Stimulated activated CD8-positive, alpha-beta memory T cell treated with anti-CD3 and anti-CD28 coated beads, Interleukin-7, amount 100 ng/mL, for 4 hours (primary cell): Measurements from ENCODE around the gene PGGHG.

Experiments
- DNase-seq, 2 donors: peaks; one replicate each; pipeline ENCODE4 v3.0.0-alpha.2; 2020; ENCODE audit warnings: low read depth in 2 of 2

Gene PGGHG

DNA sequence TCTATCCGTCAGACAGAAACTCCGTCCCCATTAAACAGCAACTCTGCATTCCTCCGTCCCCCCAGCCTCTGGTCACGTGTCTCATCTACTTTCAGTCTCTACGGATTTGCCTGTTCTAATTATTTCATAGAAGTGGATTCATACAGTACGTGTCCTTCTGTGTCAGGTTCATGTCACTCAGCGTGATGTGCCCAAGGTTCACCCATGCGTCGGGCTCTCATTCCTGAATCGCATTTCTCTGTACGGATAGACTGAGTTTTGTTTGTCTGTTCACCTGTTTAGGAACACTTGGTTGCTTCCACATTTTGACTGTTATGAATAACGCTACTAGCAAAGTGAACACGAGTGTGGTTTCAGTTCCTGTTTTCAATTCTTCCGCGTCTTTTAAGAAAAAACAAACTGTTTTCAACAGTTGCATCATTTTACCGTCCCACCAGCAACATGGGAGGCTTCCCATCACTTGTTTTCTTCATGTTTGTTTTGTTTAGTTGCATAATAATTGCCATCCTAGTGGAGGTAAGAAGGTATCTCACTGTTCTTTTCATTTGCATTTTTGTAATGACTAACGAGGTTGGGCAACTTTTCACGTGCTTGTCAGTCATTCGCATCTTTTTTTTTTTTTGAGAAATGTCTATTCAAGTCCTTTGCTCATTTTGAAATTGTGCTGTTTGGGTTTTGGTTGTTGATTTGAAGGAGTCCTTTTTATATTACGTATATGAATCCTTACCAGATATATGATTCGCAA, 19.6 kb upstream of the PGGHG start:
- no peak for DNase-seq

DNA sequence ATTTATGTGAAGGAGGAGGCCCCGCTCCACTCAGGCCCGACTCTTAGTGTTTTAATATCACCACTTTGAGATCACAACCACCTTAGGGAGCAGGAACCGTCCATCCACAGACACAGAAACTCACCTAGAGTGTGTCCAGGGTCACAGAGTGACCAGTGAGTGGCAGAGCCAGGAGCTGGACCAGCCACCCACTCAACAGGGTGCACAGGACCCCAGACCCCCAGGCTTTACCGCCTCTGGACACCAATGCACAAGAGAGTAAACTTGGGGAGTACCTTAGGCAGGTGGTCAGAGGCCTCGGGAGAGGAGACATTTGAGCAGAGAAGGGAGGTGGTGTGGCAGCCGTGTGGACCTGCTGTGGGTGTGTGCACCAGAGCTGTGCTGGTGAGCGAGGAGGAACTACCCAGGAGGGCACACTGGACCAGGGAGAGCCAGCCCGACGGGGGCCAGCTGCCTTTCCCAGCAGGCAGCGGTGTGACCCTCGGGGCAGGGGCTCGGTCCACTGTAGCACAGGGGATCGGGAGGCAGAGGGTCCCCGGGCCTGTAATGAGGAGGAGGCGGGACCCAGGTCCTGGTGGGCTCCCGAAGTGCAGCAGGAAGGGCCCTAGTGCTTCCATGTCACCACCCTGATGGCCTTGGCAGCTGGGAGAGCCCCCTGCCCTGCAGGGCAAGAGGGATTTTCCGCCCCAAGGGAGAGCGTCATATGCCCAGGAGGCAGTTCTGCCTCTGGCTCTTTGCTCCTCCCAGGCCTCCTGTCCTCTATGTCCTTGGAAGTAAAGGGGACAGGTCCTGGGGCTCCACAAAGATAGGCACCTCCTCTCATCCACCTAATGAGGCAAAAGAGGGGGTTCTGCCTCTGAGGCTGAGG, 18.2 kb upstream of the PGGHG start:
- DNase-seq: no peak

DNA sequence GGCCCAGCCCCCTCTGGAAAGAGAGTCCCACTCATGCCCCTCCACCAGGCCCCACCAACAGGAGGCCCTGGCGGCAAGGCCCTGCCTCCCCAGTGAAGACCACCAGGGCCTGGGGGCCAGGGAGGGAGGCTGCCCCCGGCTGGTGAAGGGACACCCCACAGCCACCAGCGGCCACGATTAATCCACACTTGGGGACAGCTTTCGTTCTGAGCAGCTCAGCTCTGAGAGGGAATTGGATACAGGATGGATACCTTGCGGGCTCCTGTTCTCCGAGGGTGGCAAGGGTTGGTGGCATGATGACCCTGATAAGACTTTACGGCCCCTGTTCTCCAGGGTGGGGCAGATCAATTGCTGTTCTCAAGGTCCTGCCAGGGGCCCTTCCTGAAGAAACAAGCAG, 17.6 kb upstream of the PGGHG start:
- no peak for DNase-seq

DNA sequence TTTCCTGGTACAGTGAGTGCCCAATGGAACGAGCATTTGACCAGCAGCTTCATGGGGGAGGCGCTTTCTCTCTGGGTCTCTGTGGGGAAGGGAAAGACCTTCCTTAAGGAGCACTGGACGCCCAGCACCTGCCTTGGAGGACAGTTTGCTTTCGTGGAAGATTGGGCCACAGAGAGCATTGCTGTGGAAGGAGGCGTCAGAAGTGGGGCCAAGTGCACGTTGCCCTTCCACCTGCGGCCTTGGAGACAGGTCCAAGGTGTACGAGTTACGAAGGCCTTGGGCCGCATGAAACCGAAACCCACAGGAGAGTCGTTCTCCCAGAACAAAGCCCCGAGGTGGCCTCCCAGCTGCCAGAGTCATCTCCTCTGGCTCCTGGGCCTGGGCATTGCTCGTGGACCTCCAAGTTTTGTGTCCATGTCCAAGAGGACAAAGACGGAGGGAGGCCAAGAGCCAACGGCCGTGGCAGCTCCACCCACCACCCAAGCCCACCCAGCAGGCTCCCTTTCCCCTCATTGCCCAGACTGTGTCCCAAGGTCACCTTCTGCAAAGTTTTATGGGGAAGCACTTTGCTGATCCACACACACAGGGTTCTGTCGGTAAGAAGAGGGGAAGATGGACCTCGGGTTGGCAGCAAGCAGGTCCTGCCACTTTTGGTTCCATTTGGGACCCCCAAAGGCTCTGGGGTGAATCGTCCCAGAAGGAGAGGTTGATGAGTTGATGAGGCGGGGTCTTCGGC, 16.6 kb upstream of the PGGHG start:
- no peak for DNase-seq

DNA sequence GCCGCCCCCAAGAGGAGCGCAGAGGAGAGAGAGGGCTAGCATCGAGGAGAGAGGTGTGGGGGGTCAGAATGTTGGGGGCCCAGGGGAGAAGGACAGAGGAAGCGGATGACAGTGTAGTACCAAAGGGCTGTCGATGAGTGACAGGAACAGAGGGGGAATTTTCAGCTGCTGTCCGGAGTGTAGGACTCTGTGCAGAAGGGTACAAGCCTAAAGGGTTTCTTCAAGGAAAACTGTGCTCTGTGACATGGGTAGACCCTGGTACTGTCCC, 16.1 kb upstream of the PGGHG start:
- DNase-seq: no peak

DNA sequence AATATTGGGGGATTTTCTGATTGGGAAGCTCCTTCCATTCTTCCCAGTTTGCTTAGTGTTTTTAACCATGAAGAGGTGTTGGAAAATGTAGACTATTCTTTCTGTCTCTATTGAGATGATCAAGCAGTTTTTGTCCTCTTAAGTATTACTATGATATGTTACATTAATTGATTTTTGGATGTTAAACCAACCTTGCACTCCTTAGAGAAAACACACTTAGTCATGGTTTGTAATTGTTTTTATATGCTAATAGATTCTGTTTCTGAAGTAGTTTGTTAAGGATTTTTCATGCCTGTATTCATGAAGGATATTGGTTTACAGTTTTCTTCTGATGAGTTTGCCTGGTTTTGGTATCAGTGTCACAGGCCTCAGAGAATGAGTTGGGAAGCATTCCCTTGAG, 12.7 kb upstream of the PGGHG start:
- DNase-seq: no peak

DNA sequence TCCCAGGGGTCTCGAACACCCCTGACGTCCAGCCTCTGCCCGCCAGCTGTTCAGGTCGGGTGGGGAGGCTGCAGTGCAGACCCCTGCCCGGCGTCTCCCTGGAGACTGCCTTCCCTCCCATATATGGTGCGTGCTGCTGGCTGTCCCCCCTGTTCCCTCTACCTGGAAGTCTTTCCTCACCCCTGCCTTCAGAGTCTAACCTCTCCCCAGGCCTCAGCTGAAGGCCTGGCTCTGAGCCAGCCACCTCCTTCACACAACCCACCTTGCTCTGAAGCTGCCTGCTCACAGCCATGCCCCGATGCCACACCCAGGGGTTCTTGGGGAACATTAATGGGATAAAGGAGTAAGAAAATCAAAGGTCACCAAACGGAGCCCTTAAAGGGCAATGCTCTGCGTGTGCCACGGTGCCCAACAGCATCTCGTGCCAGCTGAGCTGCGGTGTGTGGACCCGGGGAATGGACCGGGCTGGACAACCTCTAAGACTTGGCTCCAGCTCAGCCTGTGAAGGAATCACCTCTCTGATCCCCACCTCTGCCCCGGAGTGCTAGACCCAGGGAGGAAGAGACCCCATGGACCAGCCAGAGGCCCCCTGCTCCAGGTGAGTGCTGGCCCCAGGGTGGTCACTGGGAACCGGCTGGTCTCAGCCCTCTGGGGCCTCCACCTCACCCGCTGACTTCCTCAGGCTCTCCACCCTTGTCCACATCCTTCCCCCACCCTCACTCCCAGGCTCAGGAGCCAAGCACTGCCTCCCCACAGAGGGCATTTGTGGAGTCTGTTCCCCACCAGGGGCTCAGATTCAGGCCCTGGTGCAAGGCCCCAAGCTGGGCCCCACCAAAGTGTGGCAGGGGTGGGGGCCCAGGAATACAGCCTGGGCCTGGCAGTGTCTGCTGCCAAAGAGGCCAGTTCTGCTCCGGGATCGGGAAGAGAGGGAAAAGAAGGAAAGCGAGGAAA, 10.7 kb upstream of the PGGHG start, which contains the start of gene NLRP6:
Gene NLRP6, plus strand, starts transcription at position 407 of the 951 bp plus-strand sequence. Its CDS starts 163 bp downstream, at position 570.
- no peak for DNase-seq

DNA sequence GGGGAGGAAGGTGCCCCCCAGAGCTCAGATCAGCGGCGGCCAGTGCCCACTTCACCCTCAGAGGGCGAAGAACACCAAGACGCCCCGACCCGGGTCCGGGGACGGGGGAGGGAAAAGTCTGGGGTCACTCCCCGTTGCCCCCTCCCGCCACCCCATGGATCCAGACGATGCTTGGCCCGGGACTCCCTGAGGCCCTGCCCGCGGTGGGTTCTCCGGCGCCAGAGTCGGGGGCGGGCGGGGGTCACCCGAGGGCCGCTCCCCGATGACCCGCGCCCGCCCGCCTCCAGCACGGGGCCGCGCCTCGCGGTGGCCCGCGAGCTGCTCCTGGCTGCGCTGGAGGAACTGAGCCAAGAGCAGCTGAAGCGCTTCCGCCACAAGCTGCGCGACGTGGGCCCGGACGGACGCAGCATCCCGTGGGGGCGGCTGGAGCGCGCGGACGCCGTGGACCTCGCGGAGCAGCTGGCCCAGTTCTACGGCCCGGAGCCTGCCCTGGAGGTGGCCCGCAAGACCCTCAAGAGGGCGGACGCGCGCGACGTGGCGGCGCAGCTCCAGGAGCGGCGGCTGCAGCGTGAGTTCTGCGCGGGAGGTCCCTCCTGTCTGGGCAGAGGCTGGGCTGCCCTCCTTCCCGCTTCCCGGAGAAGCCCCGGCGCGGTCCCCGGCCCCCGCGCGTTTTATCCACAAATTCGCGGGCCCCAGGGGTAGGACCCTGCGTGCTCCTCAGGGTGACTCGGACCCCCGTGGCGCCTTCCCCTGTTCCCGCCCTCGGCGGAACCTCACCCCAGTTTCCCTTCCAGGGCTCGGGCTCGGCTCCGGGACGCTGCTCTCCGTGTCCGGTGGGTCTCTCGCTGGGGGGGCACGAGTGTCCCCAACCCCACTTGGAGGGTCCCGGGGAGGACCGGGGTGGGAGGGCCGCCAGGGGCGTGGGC, 9.6 kb upstream of the PGGHG start:
- DNase-seq: no peak

DNA sequence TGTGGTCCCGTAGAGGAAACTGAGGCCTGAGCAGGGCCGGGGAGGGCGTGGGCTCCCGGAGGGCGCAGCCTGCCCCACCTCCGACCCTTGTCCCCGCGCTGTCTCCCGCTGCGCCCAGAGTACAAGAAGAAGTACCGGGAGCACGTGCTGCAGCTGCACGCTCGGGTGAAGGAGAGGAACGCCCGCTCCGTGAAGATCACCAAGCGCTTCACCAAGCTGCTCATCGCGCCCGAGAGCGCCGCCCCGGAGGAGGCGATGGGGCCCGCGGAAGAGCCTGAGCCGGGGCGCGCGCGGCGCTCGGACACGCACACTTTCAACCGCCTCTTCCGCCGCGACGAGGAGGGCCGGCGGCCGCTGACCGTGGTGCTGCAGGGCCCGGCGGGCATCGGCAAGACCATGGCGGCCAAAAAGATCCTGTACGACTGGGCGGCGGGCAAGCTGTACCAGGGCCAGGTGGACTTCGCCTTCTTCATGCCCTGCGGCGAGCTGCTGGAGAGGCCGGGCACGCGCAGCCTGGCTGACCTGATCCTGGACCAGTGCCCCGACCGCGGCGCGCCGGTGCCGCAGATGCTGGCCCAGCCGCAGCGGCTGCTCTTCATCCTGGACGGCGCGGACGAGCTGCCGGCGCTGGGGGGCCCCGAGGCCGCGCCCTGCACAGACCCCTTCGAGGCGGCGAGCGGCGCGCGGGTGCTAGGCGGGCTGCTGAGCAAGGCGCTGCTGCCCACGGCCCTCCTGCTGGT, 8.8 kb upstream of the PGGHG start:
- no peak for DNase-seq

DNA sequence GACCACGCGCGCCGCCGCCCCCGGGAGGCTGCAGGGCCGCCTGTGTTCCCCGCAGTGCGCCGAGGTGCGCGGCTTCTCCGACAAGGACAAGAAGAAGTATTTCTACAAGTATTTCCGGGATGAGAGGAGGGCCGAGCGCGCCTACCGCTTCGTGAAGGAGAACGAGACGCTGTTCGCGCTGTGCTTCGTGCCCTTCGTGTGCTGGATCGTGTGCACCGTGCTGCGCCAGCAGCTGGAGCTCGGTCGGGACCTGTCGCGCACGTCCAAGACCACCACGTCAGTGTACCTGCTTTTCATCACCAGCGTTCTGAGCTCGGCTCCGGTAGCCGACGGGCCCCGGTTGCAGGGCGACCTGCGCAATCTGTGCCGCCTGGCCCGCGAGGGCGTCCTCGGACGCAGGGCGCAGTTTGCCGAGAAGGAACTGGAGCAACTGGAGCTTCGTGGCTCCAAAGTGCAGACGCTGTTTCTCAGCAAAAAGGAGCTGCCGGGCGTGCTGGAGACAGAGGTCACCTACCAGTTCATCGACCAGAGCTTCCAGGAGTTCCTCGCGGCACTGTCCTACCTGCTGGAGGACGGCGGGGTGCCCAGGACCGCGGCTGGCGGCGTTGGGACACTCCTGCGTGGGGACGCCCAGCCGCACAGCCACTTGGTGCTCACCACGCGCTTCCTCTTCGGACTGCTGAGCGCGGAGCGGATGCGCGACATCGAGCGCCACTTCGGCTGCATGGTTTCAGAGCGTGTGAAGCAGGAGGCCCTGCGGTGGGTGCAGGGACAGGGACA, 8.0 kb upstream of the PGGHG start:
- no peak for DNase-seq

DNA sequence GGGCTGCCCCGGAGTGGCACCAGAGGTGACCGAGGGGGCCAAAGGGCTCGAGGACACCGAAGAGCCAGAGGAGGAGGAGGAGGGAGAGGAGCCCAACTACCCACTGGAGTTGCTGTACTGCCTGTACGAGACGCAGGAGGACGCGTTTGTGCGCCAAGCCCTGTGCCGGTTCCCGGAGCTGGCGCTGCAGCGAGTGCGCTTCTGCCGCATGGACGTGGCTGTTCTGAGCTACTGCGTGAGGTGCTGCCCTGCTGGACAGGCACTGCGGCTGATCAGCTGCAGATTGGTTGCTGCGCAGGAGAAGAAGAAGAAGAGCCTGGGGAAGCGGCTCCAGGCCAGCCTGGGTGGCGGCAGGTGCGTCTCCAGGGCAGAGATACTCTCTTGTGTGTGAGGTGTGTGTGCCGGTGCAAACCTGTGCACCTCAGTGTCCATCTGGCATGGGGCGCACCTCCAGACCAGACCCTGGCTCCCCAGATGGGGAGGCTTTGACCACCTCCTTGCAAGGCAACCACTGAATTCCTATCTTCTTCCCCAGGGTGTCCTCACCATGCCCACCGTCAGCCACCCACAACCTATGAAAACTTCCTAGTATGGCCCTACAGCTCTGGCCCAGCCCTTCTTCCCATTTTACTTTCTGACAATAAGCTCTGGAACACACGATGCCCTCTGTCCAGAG, 7.3 kb upstream of the PGGHG start:
- no peak for DNase-seq

DNA sequence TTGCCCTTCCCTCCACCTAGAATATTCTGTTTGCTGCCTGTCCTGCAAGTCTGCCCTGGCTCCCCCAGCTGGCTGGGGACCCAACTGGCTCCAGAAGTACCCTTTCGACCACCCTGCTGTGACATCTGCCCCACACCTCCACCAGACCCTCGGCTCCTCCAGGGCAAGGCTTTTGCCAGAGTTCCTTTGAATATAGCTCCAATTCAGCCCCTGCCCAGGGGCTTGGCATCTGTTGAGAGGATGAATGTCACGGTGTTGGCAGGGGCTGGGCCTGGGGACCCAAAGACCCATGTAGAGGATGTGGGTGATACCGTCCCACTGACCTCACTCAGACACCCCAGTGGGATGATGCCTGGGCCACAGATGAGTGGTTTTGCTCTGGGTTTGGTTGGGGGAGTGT, 6.8 kb upstream of the PGGHG start:
- no peak for DNase-seq

DNA sequence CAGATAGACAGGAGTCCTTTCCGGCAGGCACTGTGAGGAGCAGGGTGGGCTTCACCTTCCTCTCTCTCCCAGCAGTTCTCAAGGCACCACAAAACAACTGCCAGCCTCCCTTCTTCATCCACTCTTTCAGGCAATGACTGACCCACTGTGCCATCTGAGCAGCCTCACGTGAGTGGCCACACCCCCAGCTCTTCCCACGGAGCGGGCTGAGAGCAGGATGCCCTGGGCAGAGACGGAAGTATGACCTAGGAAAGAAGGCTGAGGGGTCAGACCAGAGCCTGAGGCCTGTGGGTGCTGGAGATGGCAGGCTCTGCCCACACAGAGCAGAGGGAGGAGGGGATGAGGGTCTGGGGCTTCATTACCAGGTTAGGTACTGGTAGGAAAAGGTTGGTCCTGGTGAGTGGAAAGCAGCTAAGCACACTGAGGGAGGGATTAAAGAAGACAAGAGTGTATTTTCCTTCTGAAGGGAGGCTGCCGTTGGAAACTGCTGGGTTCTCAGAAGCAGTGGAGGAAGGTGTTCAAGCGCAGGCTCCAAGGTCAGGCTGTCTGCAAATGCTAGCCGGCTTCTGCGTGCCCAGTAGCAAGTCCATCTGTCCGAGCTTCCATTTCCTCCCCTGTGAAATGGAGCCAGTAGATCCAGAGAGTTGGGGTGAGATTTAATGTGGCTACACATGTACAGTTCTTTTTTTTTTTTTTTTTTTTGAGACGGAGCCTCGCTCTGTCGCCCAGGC, 6.1 kb upstream of the PGGHG start:
- DNase-seq: no peak

DNA sequence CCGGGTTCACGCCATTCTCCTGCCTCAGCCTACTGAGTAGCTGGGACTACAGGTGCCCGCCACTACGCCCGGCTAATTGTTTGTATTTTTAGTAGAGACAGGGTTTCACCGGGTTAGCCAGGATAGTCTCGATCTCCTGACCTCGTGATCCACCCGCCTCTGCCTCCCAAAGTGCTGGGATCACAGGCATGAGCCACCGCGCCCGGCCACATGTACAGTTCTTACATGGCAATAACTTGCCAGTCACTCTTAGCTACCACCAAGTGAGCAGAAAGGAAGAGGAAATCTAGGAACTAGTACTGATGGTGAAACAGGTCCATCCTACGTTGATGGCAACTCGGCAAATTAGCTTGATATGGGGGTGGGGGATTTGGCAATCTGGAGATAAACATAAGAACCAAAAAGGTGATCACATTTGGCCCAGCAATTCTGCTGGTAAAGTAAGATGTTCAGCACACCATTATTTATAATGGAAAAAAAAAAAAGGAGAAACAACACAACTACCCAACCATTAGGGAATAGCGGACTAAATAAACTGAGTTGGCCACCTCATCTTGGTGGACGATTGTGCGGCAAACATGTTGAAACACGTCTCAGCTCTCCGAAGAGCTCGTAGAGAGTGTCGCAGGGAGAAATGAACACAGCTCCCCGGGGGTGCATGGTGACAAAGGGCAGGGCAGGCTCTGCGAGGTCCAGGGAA, 5.4 kb upstream of the PGGHG start:
- DNase-seq: no peak

DNA sequence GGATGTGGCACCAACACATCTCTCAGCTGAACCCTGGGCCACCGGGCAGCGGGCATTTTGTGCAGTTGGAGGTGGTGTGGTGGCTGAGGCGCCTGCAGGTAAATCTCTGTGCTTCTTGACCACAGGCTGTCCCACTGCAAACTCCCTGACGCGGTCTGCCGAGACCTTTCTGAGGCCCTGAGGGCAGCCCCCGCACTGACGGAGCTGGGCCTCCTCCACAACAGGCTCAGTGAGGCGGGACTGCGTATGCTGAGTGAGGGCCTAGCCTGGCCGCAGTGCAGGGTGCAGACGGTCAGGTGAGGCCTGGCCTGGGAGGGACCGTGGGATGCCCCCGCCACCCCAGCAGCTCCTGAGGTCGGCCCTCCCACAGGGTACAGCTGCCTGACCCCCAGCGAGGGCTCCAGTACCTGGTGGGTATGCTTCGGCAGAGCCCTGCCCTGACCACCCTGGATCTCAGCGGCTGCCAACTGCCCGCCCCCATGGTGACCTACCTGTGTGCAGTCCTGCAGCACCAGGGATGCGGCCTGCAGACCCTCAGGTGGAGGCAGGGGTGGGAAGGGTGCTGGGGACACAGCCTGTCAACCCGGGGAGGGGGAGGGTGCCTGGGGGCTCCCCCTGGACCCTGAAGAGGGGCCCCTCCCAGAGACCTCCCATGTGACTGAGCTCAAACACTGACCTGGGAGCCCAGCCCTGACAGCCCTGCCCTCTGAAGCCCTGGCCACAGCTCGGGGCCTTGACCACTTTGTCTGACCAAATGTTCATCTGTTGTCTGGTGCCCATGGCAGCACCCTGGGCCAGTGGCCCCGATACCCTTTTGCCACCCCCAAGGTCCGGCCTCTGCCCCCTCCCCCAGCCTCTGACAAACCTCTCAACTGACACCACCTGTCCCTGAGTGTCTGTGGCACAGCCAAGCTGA, 4.6 kb upstream of the PGGHG start:
- DNase-seq: no peak
